HepG2 (cell line): Measurements from ENCODE around the gene ABCG4. TPM values are rescaled to one million over a fixed set of nuclear protein-coding genes. Genes with fewer than 3 reads are reported as not detected.

Source experiments
- ATAC-seq: fragments of 200-7000 bp; cut with Tn5 transposase; 3 replicates; pipeline ENCODE4 v1.9.1; 2020; ENCODE audit warnings: mild to moderate bottlenecking, moderate library complexity
- BruUV-seq: library from RNA; stranded (reverse); fragments of 400-500 nt; replicated peaks from 2 replicates; lab custom pipeline; 2021; lab: Mats Ljungman, UMichigan
- CTCF ChIA-PET: fragments of 300-600 bp; formaldehyde crosslinking; extraction: SDS; loops from one replicate; lab custom pipeline; 2021; ENCODE audit warnings: low total read pairs, inconsistent platforms, low intra/inter-chr PET ratio; lab: Yijun Ruan, JAX
- POLR2A ChIA-PET: fragments of 350-600 bp; sonication (Branson Sonifier 250); formaldehyde crosslinking; loops from one replicate; lab custom pipeline; 2020; ENCODE audit warnings: antibody characterized with exemption, inconsistent platforms; lab: Yijun Ruan, JAX
- DNase-seq: peaks from one replicate; pipeline ENCODE4 v3.0.0-alpha.2; 2015; ENCODE audit warnings: low spot score
- FAIRE-seq: peaks from 3 replicates; lab custom pipeline; 2011; peaks lifted over from hg19 to GRCh38; lab: Jason Lieb, UNC
- H2AFZ ChIP-seq: one replicate; pipeline ENCODE4 v1.6.1; 2011; ENCODE audit warnings: low read length, inconsistent platforms
- H3K27ac ChIP-seq: fragments of 300-600 bp; 3 replicates; pipeline ENCODE4 v1.8.0; 2011; ENCODE audit warnings: mixed run types, mild to moderate bottlenecking, mixed read lengths, low read length, inconsistent platforms; ENCODE audit not compliant: insufficient read depth; ENCODE audit errors: extremely low read length
- H3K27me3 ChIP-seq, 2 experiments: fragments of 200-600 bp in 1 of 2; 2 replicates in 1 of 2; 3 replicates in 1 of 2; pipeline versions ENCODE4 v1.6.0 to v1.8.0; 2011; ENCODE audit warnings: low read length in 2 of 2, mild to moderate bottlenecking in 2 of 2, moderate library complexity in 2 of 2, inconsistent platforms in 1 of 2; ENCODE audit not compliant: insufficient read depth in 2 of 2, control insufficient read depth in 1 of 2
- H3K36me3 ChIP-seq, 2 experiments: fragments of 200-600 bp in 1 of 2; replicated peaks in 1 of 2; 2 replicates in 1 of 2; 3 replicates in 1 of 2; pipeline versions ENCODE4 v1.5.1 to v1.8.0; 2011; ENCODE audit warnings: low read length in 2 of 2, inconsistent platforms in 1 of 2; ENCODE audit not compliant: insufficient read depth in 2 of 2, control insufficient read depth in 1 of 2
- H3K4me1 ChIP-seq: 2 replicates; pipeline ENCODE4 v1.5.1; 2012; ENCODE audit warnings: low read length, inconsistent platforms; ENCODE audit not compliant: insufficient read depth
- H3K4me2 ChIP-seq: 2 replicates; pipeline ENCODE4 v1.6.0; 2011; ENCODE audit warnings: low read depth, low read length, inconsistent platforms
- H3K4me3 ChIP-seq, 3 experiments: fragments of 200-600 bp in 1 of 3; sonication (generic), shearing (Covaris generic) in 1 of 3; replicated peaks in 1 of 3; 2 replicates each; pipeline ENCODE4 v1.5.1; 2011 to 2016; ENCODE audit warnings: low read length in 3 of 3, inconsistent platforms in 2 of 3, low read depth in 2 of 3, mild to moderate bottlenecking in 2 of 3, control low read depth in 1 of 3, mixed read lengths in 1 of 3; ENCODE audit not compliant: insufficient read depth in 1 of 3
- H3K79me2 ChIP-seq: one replicate; pipeline ENCODE4 v1.6.1; 2011; ENCODE audit warnings: low read length, inconsistent platforms; ENCODE audit not compliant: insufficient read depth
- H3K9ac ChIP-seq: 2 replicates; pipeline ENCODE4 v1.6.0; 2011; ENCODE audit warnings: mild to moderate bottlenecking, low read depth, low read length, inconsistent platforms; ENCODE audit not compliant: insufficient read depth
- H3K9me3 ChIP-seq: 2 replicates; pipeline ENCODE4 v1.5.1; 2012; ENCODE audit warnings: mild to moderate bottlenecking, low read length
- H4K20me1 ChIP-seq: 2 replicates; pipeline ENCODE4 v1.6.0; 2011; ENCODE audit warnings: inconsistent platforms, mild to moderate bottlenecking, low read length, moderate library complexity; ENCODE audit not compliant: insufficient read depth
- EHMT2 ChIP-seq: fragments of 200-600 bp; sonication (generic); IDR thresholded peaks from 2 replicates; pipeline ENCODE4 v1.7.0; 2017; ENCODE audit warnings: antibody characterized with exemption, low read depth, low read length, borderline replicate concordance
- ELF4 ChIP-seq: sonication (generic); formaldehyde crosslinking; IDR thresholded peaks from 2 replicates; pipeline ENCODE4 v1.5.0; 2020; ENCODE audit warnings: missing genetic modification reagents, mild to moderate bottlenecking, moderate library complexity, borderline replicate concordance
- FOXA1 ChIP-seq, 2 experiments: fragments of 450-650 bp in 1 of 2; sonication (generic) in 1 of 2; formaldehyde crosslinking in 1 of 2; IDR thresholded peaks; 2 replicates each; pipeline versions ENCODE4 v1.4.0 to v1.6.1; 2016 to 2020; ENCODE audit warnings: missing genetic modification reagents in 1 of 2
- FOXK2 ChIP-seq: fragments of 450-650 bp; IDR thresholded peaks from 2 replicates; pipeline ENCODE4 v1.6.1; 2016
- HDAC2 ChIP-seq: sonication (generic); formaldehyde crosslinking; IDR thresholded peaks from 2 replicates; pipeline ENCODE4 v1.4.0; 2020; ENCODE audit warnings: missing genetic modification reagents
- MXD3 ChIP-seq: IDR thresholded peaks from 2 replicates; pipeline ENCODE4 v1.6.1; 2016; ENCODE audit warnings: mild to moderate bottlenecking, missing biosample characterization, missing genetic modification reagents
- NCOR1 ChIP-seq: fragments of 200-600 bp; sonication (generic); IDR thresholded peaks from 2 replicates; pipeline ENCODE4 v1.7.0; 2017; ENCODE audit warnings: antibody characterized with exemption, low read length, borderline replicate concordance
- RCOR2 ChIP-seq: IDR thresholded peaks from 2 replicates; pipeline ENCODE4 v1.6.1; 2016; ENCODE audit warnings: missing biosample characterization, missing genetic modification reagents
- SIN3B ChIP-seq: fragments of 150-350 bp; IDR thresholded peaks from 2 replicates; pipeline ENCODE4 v1.6.1; 2014; ENCODE audit warnings: low read length
- TBX3 ChIP-seq: fragments of 450-650 bp; IDR thresholded peaks from 2 replicates; pipeline ENCODE4 v1.6.1; 2017; ENCODE audit warnings: antibody characterized with exemption, mild to moderate bottlenecking, inconsistent platforms, borderline replicate concordance
- ZBTB10 ChIP-seq: sonication (generic); formaldehyde crosslinking; IDR thresholded peaks from 2 replicates; pipeline ENCODE4 v1.4.0; 2020; ENCODE audit warnings: missing genetic modification reagents, borderline replicate concordance
- ZC3H13 ChIP-seq: sonication (generic); formaldehyde crosslinking; IDR thresholded peaks from 2 replicates; pipeline ENCODE4 v1.8.1; 2023; ENCODE audit warnings: mild to moderate bottlenecking, missing genetic modification reagents, moderate library complexity
- ZNF354B ChIP-seq: sonication (generic); formaldehyde crosslinking; IDR thresholded peaks from 2 replicates; pipeline ENCODE4 v1.8.0; 2022; ENCODE audit warnings: mild to moderate bottlenecking, missing genetic modification reagents
- ZNF879 ChIP-seq: sonication (generic); formaldehyde crosslinking; IDR thresholded peaks from 2 replicates; pipeline ENCODE4 v1.8.1; 2023; ENCODE audit warnings: missing genetic modification reagents
- WGBS: methylation state at CpG from one replicate; pipeline ENCODE4 v1.1.6; 2017; ENCODE audit warnings: low lambda C conversion rate; 5-methylcytosine and 5-hydroxymethylcytosine counted together
- in situ Hi-C: cut with HindIII; loops from 2 replicates; pipeline ENCODE4 v1.10.0; 2017; ENCODE audit warnings: low pct_unique_long_range_greater_than_20kb; ENCODE audit not compliant: extremely low pct_ligation_motif_present
- intact Hi-C: fragments of 100-400 bp; cut with micrococcal nuclease; formaldehyde crosslinking; loops from one replicate; pipeline ENCODE4 v1.10.0; 2022; ENCODE audit not compliant: unreplicated experiment
- polyA plus RNA-seq, 8 experiments: library from polyadenylated mRNA; depleted of rRNA in 3 of 8; stranded (reverse) in 7 of 8; unstranded in 1 of 8; fragments of >200 nt; fragmentation: Illumina TruSeq in 4 of 8; extraction: Trizol in 4 of 8; gene quantifications; 2 replicates each; pipeline versions ENCODE4 v1.2.1 to v1.2.3, GENCODE V29; 2011 to 2016; ENCODE audit warnings: low read depth in 4 of 8, missing spikeins in 1 of 8, mixed read lengths in 1 of 8; ENCODE audit not compliant: insufficient read depth in 1 of 8
- total RNA-seq, 5 experiments: library from RNA; depleted of rRNA; stranded (reverse); fragments of >200 nt; fragmentation: Illumina TruSeq; extraction: Trizol; gene quantifications; 2 replicates each; pipeline ENCODE4 v1.2.3, GENCODE V29; 2016; ENCODE audit warnings: low read depth in 1 of 5
- TF ChIP-seq, protein P1 (sequence below): sonication (generic); formaldehyde crosslinking; IDR thresholded peaks from 2 replicates; pipeline ENCODE4 v1.5.1; 2020; ENCODE audit warnings: missing genetic modification reagents, mild to moderate bottlenecking, borderline replicate concordance
- TF ChIP-seq, protein P2 (sequence below): sonication (generic); formaldehyde crosslinking; IDR thresholded peaks from 2 replicates; pipeline ENCODE4 v1.4.0; 2020; ENCODE audit warnings: missing genetic modification reagents

The ABCG4 gene
- total and polyA plus RNA-seq, 2 of the 13 experiments (the other 11 are each of a cell fraction or from before 2014, with no cell fraction given) = not detected

DNA sequence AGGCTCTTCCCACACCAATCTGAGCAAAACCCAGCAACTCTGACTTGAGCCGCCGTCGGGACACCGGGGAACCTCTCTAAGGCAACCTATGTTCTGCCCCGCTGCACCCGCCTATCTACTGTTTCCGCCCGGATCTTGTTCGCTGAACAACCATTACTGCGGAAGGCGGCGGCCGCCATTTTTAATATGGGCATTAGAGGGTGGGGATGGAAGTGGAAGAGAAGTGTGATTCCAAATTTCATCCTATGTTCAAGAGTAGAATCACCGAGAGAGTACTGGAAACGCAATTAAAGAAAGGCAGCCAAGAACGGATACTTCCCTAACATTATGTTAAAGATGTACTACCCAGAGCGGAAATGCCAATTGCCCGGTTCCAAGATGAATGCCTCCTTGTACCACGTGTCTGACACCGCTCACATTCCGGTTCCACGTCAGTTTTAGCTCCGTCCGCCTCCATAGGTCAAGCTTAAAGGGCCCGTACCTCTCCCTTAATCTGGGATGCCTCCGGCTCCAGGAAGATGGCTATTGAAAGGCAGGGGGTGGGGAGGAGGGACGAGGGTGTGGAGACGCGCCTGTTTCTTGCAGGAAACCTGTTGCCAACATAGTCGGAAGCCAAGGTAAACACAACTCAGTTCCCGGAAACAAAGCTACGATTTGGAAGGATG lies 47.0 kb upstream of the ABCG4 start, which contains the start of gene DPAGT1:
DPAGT1 (minus strand) TSS at position 95 of the 665 bp plus-strand sequence. CDS start 198 bp downstream, outside the sequence.
- Histone ChIP-seq H3K36me3 (peaks cover 8 to 20% of the 10 kb centered on the region in 2 experiments; a peak in 4 of 5 replicates), H4K20me1 (no peaks in the 10 kb centered on the region), H3K79me2 (peaks cover 15% of the 10 kb centered on the region), H3K9ac (peak within 1 kb of the TSS; percentile 93), H3K9me3 (no peaks in the 10 kb centered on the region), H3K27me3 (no peaks in the 10 kb centered on the region; a peak in 1 of 5 replicates), H3K4me2 (peak within 1 kb of the TSS; percentile 96), H2AFZ (peak within 1 kb of the TSS; percentile 94), H3K4me1 (peaks cover 36% of the 10 kb centered on the region), H3K4me3 (peak within 1 kb of the TSS; percentile 77 to 91 (median 86)), H3K27ac (peak within 1 kb of the TSS; percentile 97)
- DNase-seq (peak; percentile 94), ATAC-seq (peak; percentile 88), FAIRE-seq (peak; percentile 96)
- CTCF ChIA-PET = no interaction called here
- POLR2A ChIA-PET = interaction anchor here (0.7 to 2.0 kb wide), 15 partner anchors 8 to 310 kb away, joined by 3 to 47 read pairs (median 5); partner anchors contain the start of genes CENATAC, HINFP, HMBS and NLRX1
- WGBS = under 1% methylated on average over 32 of the region's 32 CpGs
- in situ Hi-C loops (no loop called here), intact Hi-C loops (loop anchor here (2.0 kb wide), 2 partner anchors 19 to 55 kb away; partner anchors contain the start of gene HINFP)
- no TSS peak for BruUV-seq
- TF ChIP-seq HDAC2 (CRISPR knock-in tag) (peak; percentile 15; the same call in 1 of the 2 replicates), TBX3 (peak; percentile 59; the same call in 1 of the 2 replicates), ZNF879 (no peak), MXD3 (CRISPR knock-in tag) (peak; percentile 84), EHMT2 (peak; percentile 95), SIN3B (peak; percentile 49; the same call in 1 of the 2 replicates), FOXA1 (IDR thresholded peaks at IDR 0.05) (no peak), FOXA1 (CRISPR knock-in tag; IDR thresholded peaks at IDR 0.05) (0 out of 2 replicates have a peak, but pooled peaks have one; percentile 20), ZC3H13 (0 out of 2 replicates have a peak, but pooled peaks have one; percentile 0), ZBTB10 (CRISPR knock-in tag) (0 out of 2 replicates have a peak, but pooled peaks have one; percentile 25), ZNF354B (CRISPR knock-in tag) (peak; percentile 32; the same call in 1 of the 2 replicates), ELF4 (CRISPR knock-in tag) (0 out of 2 replicates have a peak, but pooled peaks have one; percentile 67), FOXK2 (no peak), RCOR2 (no peak), NCOR1 (peak; percentile 52; the same call in 1 of the 2 replicates)
- TF ChIP-seq, protein P1, sequence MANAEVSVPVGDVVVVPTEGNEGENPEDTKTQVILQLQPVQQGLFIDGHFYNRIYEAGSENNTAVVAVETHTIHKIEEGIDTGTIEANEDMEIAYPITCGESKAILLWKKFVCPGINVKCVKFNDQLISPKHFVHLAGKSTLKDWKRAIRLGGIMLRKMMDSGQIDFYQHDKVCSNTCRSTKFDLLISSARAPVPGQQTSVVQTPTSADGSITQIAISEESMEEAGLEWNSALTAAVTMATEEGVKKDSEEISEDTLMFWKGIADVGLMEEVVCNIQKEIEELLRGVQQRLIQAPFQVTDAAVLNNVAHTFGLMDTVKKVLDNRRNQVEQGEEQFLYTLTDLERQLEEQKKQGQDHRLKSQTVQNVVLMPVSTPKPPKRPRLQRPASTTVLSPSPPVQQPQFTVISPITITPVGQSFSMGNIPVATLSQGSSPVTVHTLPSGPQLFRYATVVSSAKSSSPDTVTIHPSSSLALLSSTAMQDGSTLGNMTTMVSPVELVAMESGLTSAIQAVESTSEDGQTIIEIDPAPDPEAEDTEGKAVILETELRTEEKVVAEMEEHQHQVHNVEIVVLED = peak; percentile 50; the same call in 1 of the 2 replicates
- TF ChIP-seq, protein P2, sequence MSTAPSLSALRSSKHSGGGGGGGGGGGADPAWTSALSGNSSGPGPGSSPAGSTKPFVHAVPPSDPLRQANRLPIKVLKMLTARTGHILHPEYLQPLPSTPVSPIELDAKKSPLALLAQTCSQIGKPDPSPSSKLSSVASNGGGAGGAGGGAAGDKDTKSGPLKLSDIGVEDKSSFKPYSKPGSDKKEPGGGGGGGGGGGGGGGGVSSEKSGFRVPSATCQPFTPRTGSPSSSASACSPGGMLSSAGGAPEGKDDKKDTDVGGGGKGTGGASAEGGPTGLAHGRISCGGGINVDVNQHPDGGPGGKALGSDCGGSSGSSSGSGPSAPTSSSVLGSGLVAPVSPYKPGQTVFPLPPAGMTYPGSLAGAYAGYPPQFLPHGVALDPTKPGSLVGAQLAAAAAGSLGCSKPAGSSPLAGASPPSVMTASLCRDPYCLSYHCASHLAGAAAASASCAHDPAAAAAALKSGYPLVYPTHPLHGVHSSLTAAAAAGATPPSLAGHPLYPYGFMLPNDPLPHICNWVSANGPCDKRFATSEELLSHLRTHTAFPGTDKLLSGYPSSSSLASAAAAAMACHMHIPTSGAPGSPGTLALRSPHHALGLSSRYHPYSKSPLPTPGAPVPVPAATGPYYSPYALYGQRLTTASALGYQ (CRISPR knock-in tag) = 0 out of 2 replicates have a peak, but pooled peaks have one; percentile 7
